Measurements from ENCODE around the gene EFHD2.

EFHD2 gene

GRCh38 chr1:15368888-15369287, 40.8 kb upstream of the EFHD2 start:
- no peak overlapping the region for H3K27ac ChIP-seq (ENCODE audit: extremely low read depth, low read depth, low read length)
- no peaks in the 10 kb centered on the region for H3K9me3 ChIP-seq (ENCODE audit: control insufficient read depth, insufficient read depth, low read depth, low read length)
- H3K36me3 ChIP-seq (ENCODE audit: control insufficient read depth in 2 of 2, insufficient read depth in 1 of 2, low read length in 2 of 2) = no peaks in the 10 kb centered on the region
- POLR2A ChIA-PET = no interaction called here
- CTCF ChIA-PET = interaction anchor here (0.6 to 0.9 kb wide), 2 partner anchors 23 to 45 kb away, joined by 3 to 4 read pairs; no protein-coding TSS in a partner anchor
- no peak overlapping the region for H3K4me3 ChIP-seq (ENCODE audit: low read depth, low read length)
- no peaks in the 10 kb centered on the region for H3K4me1 ChIP-seq (ENCODE audit: control insufficient read depth, insufficient read depth, low read length)
- TF ChIP-seq ZNF214 (tag by site-specific recombination; IDR thresholded peaks at IDR 0.05; ENCODE audit: borderline replicate concordance) (no peak), HOXA7 (CRISPR knock-in tag; IDR thresholded peaks at IDR 0.05; ENCODE audit: borderline replicate concordance) (no peak), ZNF292 (tag by site-specific recombination; IDR thresholded peaks at IDR 0.05; ENCODE audit: borderline replicate concordance, low read depth) (no peak), KLF10 (tag by site-specific recombination; IDR thresholded peaks at IDR 0.05) (no peak), ZNF391 (tag by site-specific recombination; IDR thresholded peaks at IDR 0.05; ENCODE audit: borderline replicate concordance, low read depth) (no peak), ZNF549 (tag by site-specific recombination; IDR thresholded peaks at IDR 0.05) (no peak), ZXDB (tag by site-specific recombination; IDR thresholded peaks at IDR 0.05) (no peak), ZNF18 (tag by site-specific recombination; IDR thresholded peaks at IDR 0.05) (no peak), ZNF585B (tag by site-specific recombination; IDR thresholded peaks at IDR 0.05) (no peak), MZF1 (tag by site-specific recombination; IDR thresholded peaks at IDR 0.05; ENCODE audit: borderline replicate concordance) (no peak), ZNF843 (tag by site-specific recombination; IDR thresholded peaks at IDR 0.05) (no peak), ZNF530 (tag by site-specific recombination; IDR thresholded peaks at IDR 0.05; ENCODE audit: low read depth) (no peak), YY1 (tag by site-specific recombination; IDR thresholded peaks at IDR 0.05) (no peak)

GRCh38 chr1:15370268-15370667, 39.4 kb upstream of the EFHD2 start:
- Histone ChIP-seq H3K4me3 (ENCODE audit: low read depth, low read length) (no peak overlapping the region), H3K9me3 (ENCODE audit: control insufficient read depth, insufficient read depth, low read depth, low read length) (no peaks in the 10 kb centered on the region), H3K36me3 (ENCODE audit: control insufficient read depth in 2 of 2, insufficient read depth in 1 of 2, low read length in 2 of 2) (no peaks in the 10 kb centered on the region), H3K4me1 (ENCODE audit: control insufficient read depth, insufficient read depth, low read length) (no peaks in the 10 kb centered on the region), H3K27ac (ENCODE audit: extremely low read depth, low read depth, low read length) (no peak overlapping the region)
- POLR2A ChIA-PET = no interaction called here
- TF ChIP-seq MZF1 (tag by site-specific recombination; IDR thresholded peaks at IDR 0.05; ENCODE audit: borderline replicate concordance) (peak; percentile 94; the same call in 1 of the 2 replicates), KLF9 (tag by site-specific recombination; IDR thresholded peaks at IDR 0.05; ENCODE audit: low read depth) (no peak)
- CTCF ChIA-PET = no interaction called here

GRCh38 chr1:15370781-15371520, 38.7 kb upstream of the EFHD2 start:
- CTCF ChIA-PET = no interaction called here
- TF ChIP-seq RBAK (tag by site-specific recombination; IDR thresholded peaks at IDR 0.05) (no peak), ZFHX2 (tag by site-specific recombination; conservative IDR thresholded peaks at IDR 0.05) (peak; percentile 85), ZNF341 (tag by site-specific recombination; IDR thresholded peaks at IDR 0.05; ENCODE audit: low read depth) (peak; percentile 48), ZXDB (tag by site-specific recombination; IDR thresholded peaks at IDR 0.05) (no peak), EGR2 (tag by site-specific recombination; IDR thresholded peaks at IDR 0.05; ENCODE audit: low read depth) (peak; percentile 87), SCRT1 (tag by site-specific recombination; IDR thresholded peaks at IDR 0.05; ENCODE audit: borderline replicate concordance) (no peak), ZNF214 (tag by site-specific recombination; IDR thresholded peaks at IDR 0.05; ENCODE audit: borderline replicate concordance) (no peak), ZNF600 (tag by site-specific recombination; IDR thresholded peaks at IDR 0.05) (no peak), ZBTB17 (tag by site-specific recombination; IDR thresholded peaks at IDR 0.05) (no peak)
- POLR2A ChIA-PET = no interaction called here
- Histone ChIP-seq H3K4me1 (ENCODE audit: control insufficient read depth, insufficient read depth, low read length) (no peaks in the 10 kb centered on the region), H3K36me3 (ENCODE audit: control insufficient read depth in 2 of 2, insufficient read depth in 1 of 2, low read length in 2 of 2) (no peaks in the 10 kb centered on the region), H3K27ac (ENCODE audit: extremely low read depth, low read depth, low read length) (no peak overlapping the region), H3K4me3 (ENCODE audit: low read depth, low read length) (no peak overlapping the region), H3K9me3 (ENCODE audit: control insufficient read depth, insufficient read depth, low read depth, low read length) (no peaks in the 10 kb centered on the region)

All from HEK293 (cell line).